Neuronal stem cell (in vitro differentiated cells): ENCODE data around the gene MTO1.

Experiments
- DNase-seq: peaks from one replicate; pipeline ENCODE4 v3.0.0-alpha.2; 2013; ENCODE audit warnings: low spot score
- H2AFZ ChIP-seq: one replicate; pipeline ENCODE4 v1.6.1; 2013; ENCODE audit warnings: mild to moderate bottlenecking, low read length, inconsistent platforms
- H2AK5ac ChIP-seq: 2 replicates; pipeline ENCODE4 v1.6.1; 2013; ENCODE audit warnings: low read depth, mild to moderate bottlenecking, inconsistent platforms, low read length, moderate library complexity, mixed read lengths
- H2BK120ac ChIP-seq: 2 replicates; pipeline ENCODE4 v1.6.1; 2013; ENCODE audit warnings: low read depth, mild to moderate bottlenecking, inconsistent platforms, low read length, moderate library complexity, mixed read lengths
- H2BK12ac ChIP-seq: one replicate; pipeline ENCODE4 v1.6.1; 2013; ENCODE audit warnings: low read length, inconsistent platforms
- H2BK15ac ChIP-seq: 2 replicates; pipeline ENCODE4 v1.6.1; 2013; ENCODE audit warnings: mild to moderate bottlenecking, low read length, inconsistent platforms, mixed read lengths
- H2BK5ac ChIP-seq: one replicate; pipeline ENCODE4 v1.6.1; 2013; ENCODE audit warnings: inconsistent platforms, mild to moderate bottlenecking, low read length, moderate library complexity
- H3K14ac ChIP-seq: one replicate; pipeline ENCODE4 v1.6.1; 2013; ENCODE audit warnings: low read length, inconsistent platforms
- H3K18ac ChIP-seq: 2 replicates; pipeline ENCODE4 v1.6.1; 2013; ENCODE audit warnings: low read length, inconsistent platforms
- H3K23ac ChIP-seq: 2 replicates; pipeline ENCODE4 v1.6.1; 2013; ENCODE audit warnings: low read depth, mild to moderate bottlenecking, mixed read lengths, low read length, inconsistent platforms; ENCODE audit not compliant: poor library complexity
- H3K27ac ChIP-seq: replicated peaks from 3 replicates; pipeline ENCODE4 v1.5.1; 2013; ENCODE audit warnings: low read length, inconsistent platforms
- H3K27me3 ChIP-seq, 3 experiments: 2 replicates each; pipeline ENCODE4 v1.6.1; 2013; ENCODE audit warnings: low read length in 3 of 3, mild to moderate bottlenecking in 2 of 3, inconsistent platforms in 1 of 3, low read depth in 1 of 3, mixed read lengths in 1 of 3, moderate library complexity in 1 of 3; ENCODE audit not compliant: control insufficient read depth in 3 of 3, insufficient read depth in 3 of 3
- H3K36me3 ChIP-seq, 2 donors: replicated peaks in 1 of 2; 2 replicates each; pipeline ENCODE4 v1.6.1; 2013; ENCODE audit warnings: low read length in 2 of 2; ENCODE audit not compliant: control insufficient read depth in 2 of 2, insufficient read depth in 2 of 2
- H3K4ac ChIP-seq: 2 replicates; pipeline ENCODE4 v1.6.1; 2013; ENCODE audit warnings: inconsistent platforms, mild to moderate bottlenecking, low read length, moderate library complexity
- H3K4me1 ChIP-seq, 2 donors: 1 replicate in 1 of 2; 2 replicates in 1 of 2; pipeline ENCODE4 v1.6.1; 2013; ENCODE audit warnings: low read length in 2 of 2, low read depth in 1 of 2; ENCODE audit not compliant: control insufficient read depth in 2 of 2, insufficient read depth in 1 of 2
- H3K4me2 ChIP-seq: one replicate; pipeline ENCODE4 v1.6.1; 2013; ENCODE audit warnings: mild to moderate bottlenecking, low read length, inconsistent platforms; ENCODE audit not compliant: insufficient read depth, poor library complexity, severe bottlenecking
- H3K4me3 ChIP-seq, 2 donors: 2 replicates each; pipeline ENCODE4 v1.5.1; 2013; ENCODE audit warnings: low read length in 2 of 2, mild to moderate bottlenecking in 2 of 2, inconsistent platforms in 1 of 2, moderate library complexity in 1 of 2
- H3K79me1 ChIP-seq: one replicate; pipeline ENCODE4 v1.6.1; 2013; ENCODE audit warnings: low read depth, mild to moderate bottlenecking, inconsistent platforms, low read length, moderate library complexity
- H3K9ac ChIP-seq: one replicate; pipeline ENCODE4 v1.6.1; 2013; ENCODE audit warnings: mild to moderate bottlenecking, low read depth, low read length, inconsistent platforms; ENCODE audit not compliant: poor library complexity
- H3K9me3 ChIP-seq, 2 donors: replicated peaks in 1 of 2; 2 replicates each; pipeline versions ENCODE3 to v1.6.1; 2013; ENCODE audit warnings: low read length in 2 of 2, mild to moderate bottlenecking in 2 of 2, inconsistent platforms in 1 of 2, low read depth in 1 of 2, mixed read lengths in 1 of 2, moderate library complexity in 1 of 2; ENCODE audit not compliant: control insufficient read depth in 2 of 2, insufficient read depth in 1 of 2
- H4K8ac ChIP-seq: one replicate; pipeline ENCODE4 v1.6.1; 2013; ENCODE audit warnings: low read depth, mild to moderate bottlenecking, inconsistent platforms, low read length, moderate library complexity
- H4K91ac ChIP-seq: one replicate; pipeline ENCODE4 v1.6.1; 2013; ENCODE audit warnings: low read length, low read depth, mild to moderate bottlenecking, inconsistent platforms; ENCODE audit not compliant: poor library complexity
- WGBS, 2 donors: extraction: QIAGEN DNeasy Blood & Tissue Kit; methylation state at CpG; one replicate each; pipeline ENCODE4 v1.1.7; 2013; ENCODE audit warnings: missing lambda C conversion rate in 2 of 2, mixed read lengths in 1 of 2; ENCODE audit not compliant: insufficient read length in 2 of 2, insufficient replicate concordance in 1 of 2; ENCODE audit errors: extremely low coverage in 2 of 2; 5-methylcytosine and 5-hydroxymethylcytosine counted together

Gene MTO1

DNA sequence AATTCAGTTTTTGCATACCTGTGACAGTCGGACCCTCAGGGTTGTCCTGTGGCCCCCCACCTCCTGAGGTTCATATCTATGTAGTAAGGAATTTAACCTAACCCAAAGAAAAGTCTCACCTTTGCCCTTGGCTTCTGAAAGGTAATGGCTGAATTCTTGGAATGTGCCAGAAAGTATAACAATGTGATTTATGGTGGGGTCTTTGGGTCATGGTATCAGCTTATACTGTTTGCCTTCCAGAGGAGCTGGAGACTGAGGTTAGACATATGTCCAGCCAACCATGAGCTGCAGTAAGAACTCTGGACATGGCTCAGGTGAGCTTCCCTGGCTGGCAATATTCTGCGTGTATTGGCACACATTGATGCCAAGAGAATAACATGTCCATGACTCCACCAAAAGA is 40.0 kb upstream of the MTO1 start:
- Histone ChIP-seq H4K8ac (no peak overlapping the region), H3K9me3 (no peaks in the 10 kb centered on the region), H3K4me2 (no peak overlapping the region), H2BK120ac (no peak overlapping the region), H3K4me3 (no peak overlapping the region), H3K79me1 (no peaks in the 10 kb centered on the region), H3K14ac (no peak overlapping the region), H3K23ac (no peak overlapping the region), H3K9ac (no peak overlapping the region), H3K27ac (no peak overlapping the region), H3K4me1 (no peaks in the 10 kb centered on the region), H4K91ac (no peak overlapping the region), H3K4ac (no peak overlapping the region), H2AK5ac (no peak overlapping the region), H3K18ac (no peak overlapping the region), H3K36me3 (no peaks in the 10 kb centered on the region), H2BK5ac (no peak overlapping the region), H2BK12ac (no peak overlapping the region), H3K27me3 (no peaks in the 10 kb centered on the region), H2BK15ac (no peak overlapping the region), H2AFZ (no peak overlapping the region)
- DNase-seq, result no peak
- no CpG with 5 or more reads among the region's 2 CpGs for WGBS, 2 donors

DNA sequence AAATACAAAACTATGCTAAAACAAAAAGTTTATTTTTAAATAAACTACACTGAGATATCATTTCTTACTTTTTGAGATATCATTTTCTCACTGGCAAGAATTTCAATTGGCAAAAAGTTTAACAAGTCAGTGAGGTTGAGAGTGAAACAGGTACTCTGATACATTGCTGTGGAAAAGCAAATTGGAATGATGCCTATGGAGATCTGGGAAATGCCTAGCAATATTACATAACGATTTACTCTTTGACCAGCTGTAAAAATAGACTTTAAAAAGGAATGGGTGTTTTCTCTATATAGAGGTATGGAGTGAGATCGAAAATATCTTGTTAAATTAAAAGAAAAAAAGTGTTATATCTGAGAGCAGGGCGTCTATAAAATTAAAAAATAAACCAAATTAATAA is 26.3 kb upstream of the MTO1 start:
- H3K14ac ChIP-seq, result no peak overlapping the region
- no peak overlapping the region for H2BK15ac ChIP-seq
- no peak overlapping the region for H3K27ac ChIP-seq
- no peak overlapping the region for H2AFZ ChIP-seq
- H3K36me3 ChIP-seq, result no peaks in the 10 kb centered on the region
- no peak overlapping the region for H4K91ac ChIP-seq
- no peaks in the 10 kb centered on the region for H3K9me3 ChIP-seq
- H2BK120ac ChIP-seq, result no peak overlapping the region
- no peak overlapping the region for H3K18ac ChIP-seq
- H3K4ac ChIP-seq, result no peak overlapping the region
- 100% methylated on average over 1 of the region's 3 CpGs; no CpG with 5 or more reads in 1 of the 2 donors for WGBS, 2 donors
- DNase-seq, result no peak
- H3K4me3 ChIP-seq, result no peak overlapping the region
- H3K4me2 ChIP-seq, result no peak overlapping the region
- no peaks in the 10 kb centered on the region for H3K27me3 ChIP-seq
- H2BK5ac ChIP-seq, result no peak overlapping the region
- H3K79me1 ChIP-seq, result no peaks in the 10 kb centered on the region
- H2AK5ac ChIP-seq, result no peak overlapping the region
- no peak overlapping the region for H3K23ac ChIP-seq
- H4K8ac ChIP-seq, result no peak overlapping the region
- no peak overlapping the region for H2BK12ac ChIP-seq
- H3K4me1 ChIP-seq, result no peaks in the 10 kb centered on the region
- no peak overlapping the region for H3K9ac ChIP-seq

DNA sequence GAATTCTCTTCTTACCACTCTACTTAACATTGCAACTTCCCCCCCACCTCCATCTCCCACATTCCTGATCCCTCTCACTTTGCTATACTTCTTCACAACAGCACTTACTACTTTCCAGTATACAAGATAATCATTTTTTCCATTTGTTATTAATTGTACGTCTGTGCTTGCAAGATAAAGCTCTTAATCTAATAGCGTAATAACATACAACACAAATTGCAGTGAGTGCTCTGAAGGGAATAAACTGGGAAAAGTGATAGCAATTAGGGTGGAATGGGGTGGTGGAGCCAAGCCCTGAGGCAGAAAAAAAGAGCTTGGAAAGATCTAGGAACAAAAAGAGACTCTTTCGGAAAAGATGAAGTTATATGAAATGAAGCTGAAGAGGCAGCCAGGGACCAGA is 18.0 kb upstream of the MTO1 start:
- Histone ChIP-seq H2AFZ (no peak overlapping the region), H3K79me1 (no peaks in the 10 kb centered on the region), H3K23ac (no peak overlapping the region), H3K27ac (no peak overlapping the region), H3K4me1 (no peaks in the 10 kb centered on the region), H3K4me2 (no peak overlapping the region), H3K9ac (no peak overlapping the region), H2BK5ac (no peak overlapping the region), H3K14ac (no peak overlapping the region), H2BK120ac (no peak overlapping the region), H4K8ac (no peak overlapping the region), H3K18ac (no peak overlapping the region), H4K91ac (no peak overlapping the region), H3K4me3 (no peak overlapping the region), H3K27me3 (no peaks in the 10 kb centered on the region), H3K4ac (no peak overlapping the region), H2AK5ac (no peak overlapping the region), H2BK15ac (no peak overlapping the region), H3K9me3 (no peaks in the 10 kb centered on the region), H3K36me3 (no peaks in the 10 kb centered on the region), H2BK12ac (no peak overlapping the region)
- DNase-seq, result no peak
- no CpG with 5 or more reads among the region's 3 CpGs for WGBS, 2 donors

DNA sequence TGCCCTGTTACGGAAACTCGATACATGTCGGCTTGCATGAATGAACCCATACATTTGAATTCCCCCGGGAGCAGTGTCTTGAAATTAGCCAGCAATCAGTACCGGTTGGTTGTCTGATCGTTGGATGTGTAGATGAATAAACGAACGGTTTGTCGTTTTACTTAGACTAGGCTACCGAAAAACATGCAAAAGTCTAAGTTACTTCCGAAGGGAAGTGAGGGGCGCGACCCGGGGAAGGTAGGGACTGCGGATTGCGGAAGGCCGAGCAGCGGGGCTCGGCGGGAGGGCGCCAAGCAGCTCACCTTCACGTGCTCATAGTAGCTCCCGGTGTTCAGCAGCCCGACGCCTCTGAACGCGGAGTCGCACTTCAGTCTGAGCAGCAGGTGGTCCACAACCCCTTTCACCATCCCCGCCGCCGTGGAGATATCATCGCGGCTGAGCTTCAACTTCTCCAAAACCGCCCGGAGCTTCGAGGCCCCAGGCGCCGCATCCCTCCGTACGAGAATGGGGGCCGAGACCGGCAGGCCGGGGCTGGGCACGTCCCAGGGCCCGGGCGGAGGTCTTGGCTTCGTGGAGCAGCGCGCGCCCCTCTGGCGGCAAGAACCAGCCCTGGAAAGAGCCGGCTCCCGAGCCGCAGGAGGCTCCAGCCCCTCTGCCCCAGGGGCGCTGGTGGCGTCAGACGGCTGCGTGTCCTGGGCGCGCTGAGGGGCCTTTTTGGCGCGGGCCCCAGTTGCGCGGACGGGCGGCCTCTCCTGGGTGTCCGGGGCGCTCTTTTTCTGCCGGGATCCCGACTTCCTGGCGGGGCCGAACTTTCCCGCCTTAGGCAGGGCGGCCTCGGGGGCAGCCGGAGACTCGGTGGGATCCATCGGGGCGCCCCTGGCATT is 10.1 kb upstream of the MTO1 start:
- Histone ChIP-seq H2BK15ac (peak overlapping the region; percentile 73), H2BK5ac (no peak overlapping the region), H2BK12ac (no peak overlapping the region), H3K36me3 (no peaks in the 10 kb centered on the region), H3K4me1 (no peaks in the 10 kb centered on the region), H3K9me3 (peaks cover 0 to 6% of the 10 kb centered on the region in 2 donors), H3K27ac (no peak overlapping the region), H2BK120ac (no peak overlapping the region), H3K4ac (no peak overlapping the region), H2AFZ (peak overlapping the region; percentile 65), H3K23ac (peak overlapping the region; percentile 65), H4K8ac (no peak overlapping the region), H3K18ac (peak overlapping the region; percentile 76), H3K4me3 (peak overlapping the region in 1 of 2 donors; percentile 56), H3K79me1 (no peaks in the 10 kb centered on the region), H4K91ac (no peak overlapping the region), H3K9ac (no peak overlapping the region), H2AK5ac (no peak overlapping the region), H3K4me2 (peak overlapping the region; percentile 23), H3K14ac (no peak overlapping the region), H3K27me3 (peaks cover 0 to 10% (median 9%) of the 10 kb centered on the region in 3 experiments)
- DNase-seq, result no peak
- WGBS, 2 donors, result no CpG with 5 or more reads among the region's 79 CpGs
